ENCODE results near the gene RTKN2. TPM values are rescaled to one million over a fixed set of nuclear protein-coding genes. Genes with fewer than 3 reads are reported as not detected.

RTKN2 gene
- polyA plus RNA-seq, 3 donors from 2014 or later = 0.16 to 0.46 TPM; not detected in 1

DNA sequence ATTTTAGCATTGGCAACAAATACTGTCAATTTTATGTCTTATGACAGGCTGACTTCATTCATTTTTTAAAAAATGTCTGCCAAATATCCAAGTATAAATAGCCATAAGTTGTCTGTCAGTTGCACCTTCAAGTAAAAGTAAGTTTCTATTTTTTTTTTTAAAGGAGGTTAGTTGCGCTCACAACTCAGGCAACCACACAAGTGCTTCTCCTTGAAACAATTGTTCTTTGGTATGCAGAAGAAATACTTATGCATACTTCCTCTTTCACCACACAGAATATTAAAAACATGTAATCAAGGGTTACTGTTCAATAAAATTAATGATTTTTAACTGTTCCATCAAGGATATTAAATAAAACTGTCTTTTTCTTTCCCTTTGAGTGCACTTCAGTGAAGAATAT is 97.9 kb downstream of the RTKN2 start:
- H3K27ac Mint-ChIP-seq = no peak overlapping the region
- H3K27me3 Mint-ChIP-seq (ENCODE audit: low read depth in 3 of 3) = peaks cover 3 to 5% (median 5%) of the 10 kb centered on the region in 3 donors
- H3K4me3 Mint-ChIP-seq = no peak overlapping the region
- peaks cover 6 to 18% (median 10%) of the 10 kb centered on the region in 6 donors for H3K9me3 Mint-ChIP-seq
- DNase-seq = no peak
- H3K4me1 Mint-ChIP-seq = peaks cover 30 to 34% of the 10 kb centered on the region in 2 donors
- H3K36me3 Mint-ChIP-seq = peaks cover 6 to 14% (median 10%) of the 10 kb centered on the region in 3 donors

- Mint-ChIP-seq H3K4me1 (peaks cover 2 to 4% of the 10 kb centered on the region in 2 donors), H3K4me3 (no peak overlapping the region), H3K36me3 (no peaks in the 10 kb centered on the region), H3K27me3 (ENCODE audit: low read depth in 3 of 3) (peaks cover 0 to 2% (median 2%) of the 10 kb centered on the region in 3 donors), H3K27ac (no peak overlapping the region), H3K9me3 (no peaks in the 10 kb centered on the region)
- no peak for DNase-seq
Measured at GRCh38 chr10:62166331-62167131, 102.1 kb downstream of the RTKN2 start.

- DNase-seq = no peak
- Mint-ChIP-seq H3K36me3 (no peaks in the 10 kb centered on the region), H3K9me3 (no peaks in the 10 kb centered on the region), H3K27ac (no peak overlapping the region), H3K27me3 (ENCODE audit: low read depth in 3 of 3) (peaks cover 0 to 2% (median 2%) of the 10 kb centered on the region in 3 donors), H3K4me3 (no peak overlapping the region), H3K4me1 (no peaks in the 10 kb centered on the region)
Measured at GRCh38 chr10:62165803-62166202, 102.8 kb downstream of the RTKN2 start.

DNA sequence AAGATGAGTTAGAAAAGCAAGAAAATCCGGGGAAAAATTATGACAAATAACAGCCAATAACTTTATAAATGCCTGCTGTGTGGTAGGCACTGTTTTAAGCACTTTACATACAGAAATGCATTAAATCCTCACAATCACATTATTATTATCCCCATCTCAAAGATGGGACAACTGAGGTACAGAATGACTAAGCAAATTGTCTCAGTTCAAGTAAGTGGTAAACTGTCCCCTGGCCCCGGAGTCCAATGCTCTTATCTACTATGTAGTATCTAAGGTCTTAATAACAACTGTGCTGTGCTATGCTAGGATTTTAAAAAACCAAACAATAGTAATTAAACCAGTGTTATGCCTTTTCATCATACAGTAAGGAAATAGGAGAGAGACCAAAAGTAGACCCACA is 105.6 kb downstream of the RTKN2 start:
- no peak overlapping the region for H3K4me3 Mint-ChIP-seq
- H3K9me3 Mint-ChIP-seq = no peaks in the 10 kb centered on the region
- no peak overlapping the region for H3K27ac Mint-ChIP-seq
- peaks cover 0 to 2% (median 2%) of the 10 kb centered on the region in 3 donors for H3K27me3 Mint-ChIP-seq (ENCODE audit: low read depth in 3 of 3)
- H3K4me1 Mint-ChIP-seq = peaks cover 2 to 5% of the 10 kb centered on the region in 2 donors
- no peaks in the 10 kb centered on the region for H3K36me3 Mint-ChIP-seq
- no peak for DNase-seq

- no peak for DNase-seq
- Mint-ChIP-seq H3K4me1 (peaks cover 2 to 5% of the 10 kb centered on the region in 2 donors), H3K9me3 (no peaks in the 10 kb centered on the region), H3K27ac (no peak overlapping the region), H3K4me3 (no peak overlapping the region), H3K36me3 (no peaks in the 10 kb centered on the region), H3K27me3 (ENCODE audit: low read depth in 3 of 3) (peaks cover 0 to 2% (median 2%) of the 10 kb centered on the region in 3 donors)
Measured at GRCh38 chr10:62162261-62162981, 106.2 kb downstream of the RTKN2 start.

GRCh38 chr10:62159351-62159750 is 109.3 kb downstream of the RTKN2 start:
- Mint-ChIP-seq H3K9me3 (no peaks in the 10 kb centered on the region), H3K4me1 (peaks cover 2 to 5% of the 10 kb centered on the region in 2 donors), H3K27me3 (ENCODE audit: low read depth in 3 of 3) (peaks cover 0 to 2% (median 0%) of the 10 kb centered on the region in 3 donors), H3K4me3 (no peak overlapping the region), H3K36me3 (no peaks in the 10 kb centered on the region), H3K27ac (no peak overlapping the region)
- DNase-seq = no peak

DNA sequence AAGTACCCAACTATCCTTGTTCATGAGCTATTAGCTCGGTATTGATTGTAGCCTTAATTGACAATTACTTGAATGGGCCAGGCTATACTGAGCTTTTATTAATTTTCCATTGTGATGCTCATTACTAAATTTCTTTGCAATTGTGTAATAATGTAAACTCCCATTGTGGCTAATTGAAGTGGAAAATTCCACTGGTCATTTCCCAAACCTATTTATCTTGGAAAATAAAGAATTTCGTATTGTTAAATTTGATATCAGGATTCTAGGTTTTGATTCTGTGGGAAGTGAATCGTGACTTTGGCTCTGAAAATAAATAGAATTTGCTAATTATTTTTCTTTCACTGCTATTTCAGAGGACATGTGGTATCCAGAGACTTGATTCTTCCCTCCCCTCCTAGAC is 111.0 kb downstream of the RTKN2 start:
- Mint-ChIP-seq H3K9me3 (no peaks in the 10 kb centered on the region), H3K4me1 (peaks cover 2 to 5% of the 10 kb centered on the region in 2 donors), H3K27me3 (ENCODE audit: low read depth in 3 of 3) (peaks cover 0 to 2% (median 0%) of the 10 kb centered on the region in 3 donors), H3K27ac (no peak overlapping the region), H3K36me3 (no peaks in the 10 kb centered on the region), H3K4me3 (no peak overlapping the region)
- no peak for DNase-seq

DNA sequence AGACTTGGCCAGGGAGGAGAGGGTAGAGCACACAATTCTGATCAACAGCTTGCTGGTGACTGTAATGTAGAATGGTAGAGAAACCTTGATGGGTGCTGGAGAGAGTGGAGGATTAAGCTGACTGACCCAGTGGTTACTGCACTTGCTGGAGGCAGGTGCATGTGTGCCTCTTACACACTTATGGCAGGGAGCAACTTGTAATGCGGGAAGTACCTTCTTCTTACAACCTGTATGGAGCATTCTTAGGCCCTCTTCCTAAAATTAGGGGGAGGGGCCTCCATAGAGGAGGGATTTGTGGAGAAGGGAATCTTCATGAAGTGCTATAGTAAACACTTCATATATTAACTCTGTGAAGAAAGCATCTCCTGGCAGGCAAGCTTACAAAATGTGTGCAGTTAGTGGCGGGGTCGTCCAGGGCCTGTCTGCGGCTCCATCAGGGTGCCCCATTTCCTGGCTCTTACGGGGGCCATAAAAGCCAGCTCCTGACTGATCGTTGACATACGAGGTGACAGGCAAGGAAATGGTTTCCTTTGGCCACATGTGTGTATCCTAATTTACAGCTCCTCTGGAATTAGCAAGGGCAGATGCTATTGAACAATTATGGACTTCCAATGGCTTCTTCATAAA is 113.5 kb downstream of the RTKN2 start:
- no peaks in the 10 kb centered on the region for H3K36me3 Mint-ChIP-seq
- DNase-seq = no peak
- H3K27me3 Mint-ChIP-seq (ENCODE audit: low read depth in 3 of 3) = peaks cover 0 to 2% (median 0%) of the 10 kb centered on the region in 3 donors
- no peak overlapping the region for H3K27ac Mint-ChIP-seq
- no peaks in the 10 kb centered on the region for H3K9me3 Mint-ChIP-seq
- peaks cover 2 to 4% of the 10 kb centered on the region in 2 donors for H3K4me1 Mint-ChIP-seq
- H3K4me3 Mint-ChIP-seq = no peak overlapping the region

DNA sequence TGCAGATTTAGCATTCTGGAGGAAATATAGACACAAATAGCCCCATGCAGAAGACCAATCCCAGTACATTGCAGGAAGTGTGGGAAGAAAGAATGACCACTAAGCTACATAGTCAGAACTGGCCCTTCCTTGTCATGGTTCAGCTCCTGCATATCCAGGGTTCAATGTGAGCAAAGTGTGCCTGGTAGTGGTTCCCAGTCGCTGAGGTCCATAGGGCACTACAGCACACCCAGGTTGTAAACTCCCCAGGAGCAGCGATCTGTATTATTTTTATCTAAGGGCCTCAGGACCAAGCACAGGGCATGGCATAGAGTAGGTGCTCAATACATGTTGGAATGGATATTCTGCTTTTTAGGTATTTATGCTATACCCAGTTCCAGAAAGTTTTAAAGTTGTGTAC is 114.4 kb downstream of the RTKN2 start:
- no peak for DNase-seq
- Mint-ChIP-seq H3K4me1 (no peaks in the 10 kb centered on the region), H3K27ac (no peak overlapping the region), H3K4me3 (no peak overlapping the region), H3K27me3 (ENCODE audit: low read depth in 3 of 3) (peaks cover 0 to 2% (median 0%) of the 10 kb centered on the region in 3 donors), H3K9me3 (no peaks in the 10 kb centered on the region), H3K36me3 (no peaks in the 10 kb centered on the region)

DNA sequence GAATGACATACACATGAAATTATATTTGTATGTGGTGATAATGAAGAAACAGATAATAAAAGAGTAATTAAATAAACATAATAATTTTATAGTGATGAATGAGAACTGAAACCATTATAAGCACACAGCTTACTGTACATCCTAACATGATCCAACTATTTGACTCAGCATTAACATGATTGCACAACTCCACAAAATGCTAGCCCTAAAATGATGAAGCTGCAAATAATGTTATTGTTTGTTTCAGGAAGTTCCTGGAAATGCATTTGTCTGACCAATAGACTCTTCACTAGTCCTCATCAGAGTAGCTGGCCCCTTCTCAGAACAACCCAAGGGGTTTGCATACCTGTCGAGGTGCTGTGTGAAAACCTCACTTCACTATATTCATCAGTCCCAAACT is 115.5 kb downstream of the RTKN2 start:
- Mint-ChIP-seq H3K27me3 (ENCODE audit: low read depth in 3 of 3) (peaks cover 0 to 2% (median 0%) of the 10 kb centered on the region in 3 donors), H3K4me1 (no peaks in the 10 kb centered on the region), H3K27ac (no peak overlapping the region), H3K4me3 (no peak overlapping the region), H3K9me3 (no peaks in the 10 kb centered on the region), H3K36me3 (no peaks in the 10 kb centered on the region)
- DNase-seq = no peak

GRCh38 chr10:62149621-62150020 is 119.0 kb downstream of the RTKN2 start:
- Mint-ChIP-seq H3K27ac (no peak overlapping the region), H3K4me3 (no peak overlapping the region), H3K27me3 (ENCODE audit: low read depth in 3 of 3) (no peaks in the 10 kb centered on the region), H3K4me1 (no peaks in the 10 kb centered on the region), H3K9me3 (no peaks in the 10 kb centered on the region), H3K36me3 (no peaks in the 10 kb centered on the region)
- DNase-seq = no peak

DNA sequence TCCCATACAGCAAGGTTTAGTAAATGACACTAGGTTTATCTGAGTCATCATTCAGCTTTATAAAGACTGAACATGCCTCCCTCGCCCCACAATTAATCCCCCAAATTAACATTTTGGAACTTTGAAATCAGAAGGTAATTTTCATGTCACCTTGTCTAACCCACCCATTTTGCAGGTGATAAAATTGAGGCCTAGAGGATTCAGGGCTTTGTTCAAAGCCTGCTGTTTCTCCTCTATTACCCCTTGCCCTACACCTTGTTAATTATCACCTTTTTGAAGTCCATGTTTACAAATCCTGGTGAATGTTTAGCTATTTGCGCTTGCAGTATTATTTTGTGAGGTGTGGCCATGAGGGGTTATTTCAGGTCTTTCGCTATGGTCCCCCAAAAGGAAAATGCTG is 120.5 kb downstream of the RTKN2 start:
- Mint-ChIP-seq H3K27ac (no peak overlapping the region), H3K36me3 (no peaks in the 10 kb centered on the region), H3K4me1 (no peaks in the 10 kb centered on the region), H3K27me3 (ENCODE audit: low read depth in 3 of 3) (no peaks in the 10 kb centered on the region), H3K9me3 (no peaks in the 10 kb centered on the region), H3K4me3 (no peak overlapping the region)
- DNase-seq = no peak

GRCh38 chr10:62147425-62147824 is 121.2 kb downstream of the RTKN2 start:
- Mint-ChIP-seq H3K27ac (no peak overlapping the region), H3K36me3 (no peaks in the 10 kb centered on the region), H3K4me1 (no peaks in the 10 kb centered on the region), H3K27me3 (ENCODE audit: low read depth in 3 of 3) (no peaks in the 10 kb centered on the region), H3K9me3 (no peaks in the 10 kb centered on the region), H3K4me3 (no peak overlapping the region)
- DNase-seq = no peak

- DNase-seq = no peak
- H3K4me1 Mint-ChIP-seq = peaks cover 2 to 5% of the 10 kb centered on the region in 2 donors
- H3K27ac Mint-ChIP-seq = no peak overlapping the region
- H3K27me3 Mint-ChIP-seq (ENCODE audit: low read depth in 3 of 3) = peaks cover 0 to 2% (median 0%) of the 10 kb centered on the region in 3 donors
- no peaks in the 10 kb centered on the region for H3K36me3 Mint-ChIP-seq
- no peak overlapping the region for H3K4me3 Mint-ChIP-seq
- H3K9me3 Mint-ChIP-seq = no peaks in the 10 kb centered on the region
Measured at GRCh38 chr10:62136931-62137330, 131.7 kb downstream of the RTKN2 start.

Data from immature natural killer cell (primary cell).